Stimulated activated naive CD8-positive, alpha-beta T cell treated with anti-CD3 and anti-CD28 coated beads, Interleukin-15, Interleukin-2, amounts not matched to agents 100 ng/mL and 50 ng/mL, for 24 hours (primary cell): ENCODE results near the gene AGAP1.

ENCODE experiments used
- H3K27ac Mint-ChIP-seq: one replicate; pipeline ENCODE4 v1.8.0; 2021; ENCODE audit warnings: mild to moderate bottlenecking, mixed read lengths
- H3K27me3 Mint-ChIP-seq: one replicate; pipeline ENCODE4 v1.8.0; 2021; ENCODE audit warnings: mixed read lengths
- H3K36me3 Mint-ChIP-seq: one replicate; pipeline ENCODE4 v1.8.0; 2021; ENCODE audit warnings: low read depth, mixed read lengths
- H3K4me1 Mint-ChIP-seq: one replicate; pipeline ENCODE4 v1.8.0; 2021; ENCODE audit warnings: low read depth, mixed read lengths
- H3K4me3 Mint-ChIP-seq: one replicate; pipeline ENCODE4 v1.8.0; 2021; ENCODE audit warnings: mild to moderate bottlenecking, mixed read lengths
- H3K9me3 Mint-ChIP-seq: one replicate; pipeline ENCODE4 v1.8.0; 2021; ENCODE audit warnings: mixed read lengths

Gene AGAP1

DNA sequence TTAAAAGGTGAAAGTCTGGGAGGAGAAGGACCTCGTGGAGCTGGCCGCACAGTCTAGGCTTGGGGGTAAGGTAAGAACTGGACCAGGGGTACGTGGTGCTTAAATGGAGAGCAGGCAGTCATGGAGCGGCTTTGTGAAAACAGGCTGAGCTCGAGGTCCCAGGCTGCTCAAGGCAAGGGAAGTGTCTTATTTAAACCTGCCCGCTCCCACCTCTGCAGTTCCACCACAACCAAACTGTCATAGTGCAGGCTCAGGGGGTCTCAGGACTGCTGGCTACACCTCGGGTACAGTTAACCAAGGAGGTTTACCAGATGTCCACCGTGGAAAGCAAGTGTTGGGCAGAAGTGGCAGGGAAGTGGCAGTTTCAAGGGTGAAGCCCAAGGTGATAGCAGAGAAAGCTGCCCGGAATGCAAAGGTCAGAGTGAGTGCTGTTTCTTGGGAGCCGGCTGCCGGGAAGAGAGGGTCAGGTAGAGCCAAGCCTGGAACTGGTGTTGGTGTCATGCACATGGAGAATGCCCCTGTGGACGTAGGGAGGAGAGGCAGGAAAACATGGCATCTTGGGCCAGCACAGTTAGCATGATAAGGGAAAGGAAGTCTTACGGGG, 471.0 kb downstream of the AGAP1 start:
- H3K9me3 Mint-ChIP-seq = no peaks in the 10 kb centered on the region
- no peaks in the 10 kb centered on the region for H3K36me3 Mint-ChIP-seq
- H3K27ac Mint-ChIP-seq = no peak overlapping the region
- H3K4me3 Mint-ChIP-seq = no peak overlapping the region
- H3K4me1 Mint-ChIP-seq = no peaks in the 10 kb centered on the region
- no peaks in the 10 kb centered on the region for H3K27me3 Mint-ChIP-seq

DNA sequence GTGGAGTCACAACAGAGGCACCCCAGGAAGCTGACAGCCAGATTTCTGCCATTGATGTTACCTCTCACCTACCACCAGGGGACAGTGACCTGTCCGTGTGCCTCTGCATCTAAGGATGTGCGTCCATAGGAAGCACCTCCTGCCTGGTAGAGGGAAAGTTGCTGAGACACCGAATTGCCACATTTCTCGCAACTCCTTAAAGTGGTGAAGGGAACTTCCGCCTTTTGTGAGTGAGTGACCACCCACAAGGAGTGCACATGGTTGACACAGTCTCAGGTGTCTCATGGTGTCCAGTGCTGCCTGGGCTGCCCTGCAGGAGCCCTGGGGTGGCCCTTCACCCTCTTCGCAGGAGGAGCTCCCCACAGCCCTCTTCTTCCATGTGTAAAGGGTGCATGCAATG, 472.6 kb downstream of the AGAP1 start:
- no peaks in the 10 kb centered on the region for H3K4me1 Mint-ChIP-seq
- H3K27ac Mint-ChIP-seq = no peak overlapping the region
- H3K4me3 Mint-ChIP-seq = no peak overlapping the region
- no peaks in the 10 kb centered on the region for H3K36me3 Mint-ChIP-seq
- H3K27me3 Mint-ChIP-seq = no peaks in the 10 kb centered on the region
- H3K9me3 Mint-ChIP-seq = no peaks in the 10 kb centered on the region

DNA sequence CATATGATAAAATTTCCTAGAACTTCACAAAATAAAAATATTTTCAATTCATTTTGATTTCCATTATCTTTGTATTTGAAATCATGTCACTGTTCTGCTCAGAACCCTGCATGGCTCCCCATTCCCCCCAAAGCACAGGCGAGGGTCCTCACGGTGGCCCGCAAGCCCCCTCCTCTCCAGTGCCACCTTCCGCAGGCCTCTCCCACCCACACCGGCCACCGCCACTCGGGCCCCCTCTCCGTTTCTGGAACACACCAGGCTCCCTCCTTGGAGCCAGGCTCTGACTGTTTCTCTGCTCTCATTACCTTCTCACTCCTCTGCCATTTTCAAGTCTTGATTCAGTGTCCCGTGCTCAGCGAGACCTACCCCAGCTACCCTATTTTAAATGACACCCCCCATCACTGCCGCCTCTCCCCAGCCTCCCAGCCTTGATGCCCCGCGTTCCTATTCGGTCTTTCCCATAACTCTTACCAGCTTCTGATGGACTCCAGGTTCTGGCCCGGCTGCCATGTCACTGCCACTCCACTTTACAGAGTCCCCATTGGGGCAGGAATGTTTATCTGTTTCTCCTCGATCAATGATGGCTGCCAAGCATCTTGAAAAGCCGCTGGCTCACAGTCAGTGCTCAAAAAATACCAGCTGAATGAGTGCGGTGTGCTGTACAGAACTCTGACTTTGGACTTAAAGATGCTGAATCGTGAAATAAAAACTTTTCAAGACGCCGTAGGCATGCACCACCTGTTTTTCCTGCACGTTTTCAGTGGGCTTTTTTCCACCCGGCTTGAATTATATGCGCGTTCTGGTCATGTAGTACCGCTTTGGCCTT, 473.3 kb downstream of the AGAP1 start:
- no peaks in the 10 kb centered on the region for H3K9me3 Mint-ChIP-seq
- no peaks in the 10 kb centered on the region for H3K4me1 Mint-ChIP-seq
- no peak overlapping the region for H3K4me3 Mint-ChIP-seq
- no peaks in the 10 kb centered on the region for H3K27me3 Mint-ChIP-seq
- H3K27ac Mint-ChIP-seq = no peak overlapping the region
- no peaks in the 10 kb centered on the region for H3K36me3 Mint-ChIP-seq

DNA sequence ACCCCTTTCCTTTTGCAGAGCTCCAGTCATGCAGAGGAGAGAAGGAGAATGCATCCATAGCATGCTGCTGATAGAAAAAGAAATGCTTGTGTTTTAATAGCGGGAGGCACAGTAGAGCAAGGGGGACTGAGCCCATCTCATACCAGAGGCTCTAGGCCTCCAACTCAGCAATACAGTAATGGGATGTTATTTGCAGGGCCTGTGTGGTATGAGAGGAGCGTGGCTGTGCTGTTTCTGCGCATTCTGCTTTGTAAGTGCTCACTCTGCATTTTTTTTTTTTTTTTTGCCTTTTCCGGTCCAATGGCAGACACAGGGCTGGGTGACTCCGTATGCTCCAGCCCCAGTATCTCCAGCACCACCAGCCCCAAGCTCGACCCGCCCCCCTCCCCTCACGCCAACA, 474.3 kb downstream of the AGAP1 start:
- no peaks in the 10 kb centered on the region for H3K9me3 Mint-ChIP-seq
- no peaks in the 10 kb centered on the region for H3K4me1 Mint-ChIP-seq
- no peaks in the 10 kb centered on the region for H3K36me3 Mint-ChIP-seq
- H3K4me3 Mint-ChIP-seq = no peak overlapping the region
- H3K27ac Mint-ChIP-seq = no peak overlapping the region
- H3K27me3 Mint-ChIP-seq = no peaks in the 10 kb centered on the region

DNA sequence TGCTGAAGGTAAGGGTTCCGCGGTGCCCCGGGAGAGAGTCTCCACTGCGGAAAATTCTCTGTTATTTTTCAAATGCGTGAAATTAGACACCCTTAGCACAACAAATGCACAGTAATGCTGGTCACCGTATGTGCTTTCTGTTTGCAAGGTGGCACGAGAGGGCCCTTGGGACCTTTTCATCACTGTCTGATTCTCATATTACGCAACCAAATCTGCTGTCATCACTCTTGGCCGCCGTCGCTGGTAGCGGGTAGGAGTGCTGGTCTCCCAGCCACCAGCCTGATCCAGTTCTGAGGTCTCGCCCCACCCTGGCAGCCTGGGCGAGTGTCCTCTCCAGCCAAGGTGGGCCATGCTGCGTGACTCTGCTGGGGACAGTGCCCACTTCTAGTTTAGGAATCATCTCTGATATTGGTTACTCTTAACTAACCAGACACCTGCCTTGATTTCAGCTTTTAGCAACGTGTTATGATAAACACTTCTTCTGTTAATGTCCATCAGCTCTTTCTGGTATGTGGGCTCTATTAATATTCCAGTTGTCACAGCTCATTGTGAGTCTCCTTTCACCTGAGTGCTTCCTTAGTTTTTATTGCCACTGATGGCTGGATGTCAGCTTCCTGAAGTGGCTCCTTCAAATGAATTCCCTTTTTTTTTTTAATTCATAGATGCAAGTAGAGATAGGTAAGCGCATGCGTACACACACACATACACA, 474.9 kb downstream of the AGAP1 start:
- Mint-ChIP-seq H3K4me1 (no peaks in the 10 kb centered on the region), H3K27me3 (no peaks in the 10 kb centered on the region), H3K36me3 (no peaks in the 10 kb centered on the region), H3K27ac (no peak overlapping the region), H3K9me3 (no peaks in the 10 kb centered on the region), H3K4me3 (no peak overlapping the region)

DNA sequence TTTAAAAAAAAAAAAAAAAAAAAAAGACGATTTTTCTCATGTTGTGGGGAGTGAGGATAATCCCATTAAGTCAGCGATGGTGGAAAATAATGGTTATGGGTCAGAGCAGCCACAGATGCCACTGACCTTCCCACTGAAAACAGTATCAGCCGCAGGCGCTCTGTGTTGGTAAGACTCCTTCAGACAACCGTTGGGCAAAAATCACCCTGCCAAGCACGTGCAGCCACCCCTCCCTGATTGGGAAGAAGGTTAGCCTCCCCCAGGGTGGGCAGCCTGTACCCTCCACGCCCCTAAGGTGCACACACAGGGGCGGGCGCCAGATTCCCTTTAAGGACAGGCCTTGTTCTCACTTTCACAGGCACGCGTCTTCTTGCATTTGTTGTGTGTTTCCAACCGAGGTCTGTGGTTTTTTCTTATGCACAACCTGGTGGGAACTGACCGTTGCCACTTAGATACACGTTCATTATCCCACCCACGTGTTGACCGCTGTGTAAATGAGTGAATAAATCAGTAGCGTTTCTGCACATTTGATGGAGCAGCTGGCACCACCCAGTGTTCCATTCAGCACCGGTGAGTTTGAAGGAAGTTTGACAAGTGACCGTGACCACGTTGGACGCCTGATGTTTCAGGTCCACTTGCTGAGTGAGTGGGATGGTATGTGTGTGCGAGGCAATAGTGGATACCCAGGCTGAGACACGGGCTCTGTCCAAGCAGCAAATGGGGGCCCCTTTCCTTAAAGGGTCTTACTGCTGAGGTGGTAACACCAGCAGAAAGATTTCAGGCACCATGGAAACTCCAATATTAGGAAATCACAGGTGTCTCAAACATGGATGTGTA, 476.6 kb downstream of the AGAP1 start:
- Mint-ChIP-seq H3K9me3 (no peaks in the 10 kb centered on the region), H3K4me3 (no peak overlapping the region), H3K4me1 (no peaks in the 10 kb centered on the region), H3K36me3 (no peaks in the 10 kb centered on the region), H3K27me3 (no peaks in the 10 kb centered on the region), H3K27ac (no peak overlapping the region)

DNA sequence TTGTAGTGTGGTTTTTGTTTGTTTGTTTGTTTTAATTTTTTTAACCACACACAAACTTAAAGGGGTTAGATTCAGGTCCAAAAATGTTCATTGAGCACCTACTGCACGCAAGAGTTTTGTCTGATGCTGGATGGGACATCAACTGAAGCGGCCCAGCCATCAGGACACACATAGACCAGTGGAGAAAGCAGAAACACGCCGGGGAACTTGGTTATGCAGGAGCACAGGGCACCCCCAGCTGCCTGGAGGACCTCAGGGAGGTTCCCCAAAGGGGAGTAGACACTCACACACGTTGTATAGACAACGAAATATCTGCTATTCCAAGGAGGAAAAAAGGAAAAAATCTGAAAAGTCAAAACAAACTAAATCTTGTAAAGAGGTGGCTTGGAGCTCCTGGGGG, 482.7 kb downstream of the AGAP1 start:
- Mint-ChIP-seq H3K4me1 (no peaks in the 10 kb centered on the region), H3K27me3 (no peaks in the 10 kb centered on the region), H3K27ac (no peak overlapping the region)

DNA sequence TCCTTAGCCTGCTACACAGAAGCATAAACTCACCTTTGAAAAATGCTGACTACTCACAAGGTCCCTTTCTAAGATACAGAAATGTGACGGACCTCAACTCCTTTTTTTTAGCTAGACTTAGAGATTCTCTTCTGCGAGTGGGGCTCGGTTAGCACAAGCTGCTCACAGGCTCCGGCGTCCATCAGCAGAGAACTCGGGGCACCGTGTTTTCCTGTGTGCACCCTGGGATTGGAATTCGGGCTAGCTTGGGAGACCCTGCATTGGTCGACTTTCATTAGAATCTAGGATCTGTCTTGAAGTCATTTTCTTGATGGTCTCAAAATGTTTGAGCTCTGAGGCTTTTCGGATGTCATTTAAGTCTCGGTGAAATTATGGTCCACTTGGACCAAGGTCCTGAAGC, 483.1 kb downstream of the AGAP1 start:
- H3K4me3 Mint-ChIP-seq = no peak overlapping the region
- H3K9me3 Mint-ChIP-seq = no peaks in the 10 kb centered on the region
- H3K4me1 Mint-ChIP-seq = no peaks in the 10 kb centered on the region
- no peaks in the 10 kb centered on the region for H3K36me3 Mint-ChIP-seq
- H3K27me3 Mint-ChIP-seq = no peaks in the 10 kb centered on the region
- no peak overlapping the region for H3K27ac Mint-ChIP-seq

More for the DNA sequence above, 482.7 kb downstream of the AGAP1 start:
- H3K36me3 Mint-ChIP-seq = no peaks in the 10 kb centered on the region
- no peak overlapping the region for H3K4me3 Mint-ChIP-seq
- no peaks in the 10 kb centered on the region for H3K9me3 Mint-ChIP-seq

DNA sequence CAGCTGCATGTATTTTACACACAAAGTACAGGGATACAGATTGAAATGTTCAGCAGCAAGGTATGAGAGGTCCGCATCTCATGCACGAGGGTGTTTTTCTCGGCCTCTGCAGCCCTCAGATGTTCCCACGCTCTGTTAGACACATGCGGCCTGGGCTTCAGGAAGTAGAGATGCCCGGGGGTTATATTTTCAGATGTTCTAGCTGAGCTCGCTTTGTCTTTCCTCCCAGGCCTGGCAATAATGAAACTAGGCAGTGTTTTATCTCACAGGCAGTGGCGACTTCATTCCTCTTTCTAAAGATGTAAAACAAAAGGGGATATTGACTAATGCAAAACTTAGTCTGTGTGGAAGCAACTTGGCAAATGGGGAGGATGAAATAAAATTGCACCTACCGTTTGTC, 483.6 kb downstream of the AGAP1 start:
- Mint-ChIP-seq H3K9me3 (no peaks in the 10 kb centered on the region), H3K36me3 (no peaks in the 10 kb centered on the region), H3K27me3 (no peaks in the 10 kb centered on the region), H3K4me1 (no peaks in the 10 kb centered on the region), H3K27ac (no peak overlapping the region), H3K4me3 (no peak overlapping the region)

DNA sequence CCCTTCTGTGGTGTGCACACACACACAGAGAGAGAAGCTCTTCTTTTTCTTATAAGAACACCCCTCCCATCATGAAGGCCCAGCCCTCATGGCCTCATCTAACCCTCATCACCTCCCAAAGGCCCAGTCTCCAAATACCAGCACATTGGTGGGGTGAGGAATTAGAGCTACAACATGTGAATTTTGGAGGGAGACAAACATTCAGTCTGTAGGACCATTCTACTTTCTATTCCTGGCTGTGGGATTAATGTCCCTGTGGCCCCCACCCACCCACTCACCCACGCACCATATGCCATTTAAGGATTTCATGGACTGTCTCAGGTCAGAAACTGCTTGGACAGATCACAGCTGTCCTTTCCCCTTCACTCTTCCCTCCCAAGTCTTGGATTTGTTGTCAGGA, 484.2 kb downstream of the AGAP1 start:
- no peak overlapping the region for H3K4me3 Mint-ChIP-seq
- no peaks in the 10 kb centered on the region for H3K36me3 Mint-ChIP-seq
- H3K27ac Mint-ChIP-seq = no peak overlapping the region
- no peaks in the 10 kb centered on the region for H3K9me3 Mint-ChIP-seq
- no peaks in the 10 kb centered on the region for H3K27me3 Mint-ChIP-seq
- H3K4me1 Mint-ChIP-seq = no peaks in the 10 kb centered on the region

DNA sequence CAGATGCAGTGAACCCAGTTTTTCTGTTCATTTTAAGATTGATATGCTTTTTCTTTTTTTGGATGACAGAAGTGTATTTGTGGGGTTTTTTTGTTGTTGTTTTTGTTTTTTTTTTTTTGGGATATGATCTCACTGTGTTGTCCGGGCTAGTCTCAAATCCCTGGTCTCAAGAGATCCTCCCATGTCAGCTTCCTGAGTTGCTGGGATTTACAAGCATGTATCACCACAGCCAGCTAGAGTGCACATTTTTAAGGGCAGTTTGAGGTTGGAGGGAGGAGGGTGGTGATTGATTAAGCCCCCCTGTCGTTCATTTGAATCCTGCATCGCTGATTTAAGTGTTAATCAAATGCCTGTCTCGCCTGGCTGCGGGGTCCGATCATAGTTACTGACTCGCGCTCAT, 485.2 kb downstream of the AGAP1 start:
- Mint-ChIP-seq H3K27ac (no peak overlapping the region), H3K9me3 (no peaks in the 10 kb centered on the region), H3K36me3 (no peaks in the 10 kb centered on the region), H3K27me3 (no peaks in the 10 kb centered on the region), H3K4me1 (no peaks in the 10 kb centered on the region), H3K4me3 (no peak overlapping the region)

DNA sequence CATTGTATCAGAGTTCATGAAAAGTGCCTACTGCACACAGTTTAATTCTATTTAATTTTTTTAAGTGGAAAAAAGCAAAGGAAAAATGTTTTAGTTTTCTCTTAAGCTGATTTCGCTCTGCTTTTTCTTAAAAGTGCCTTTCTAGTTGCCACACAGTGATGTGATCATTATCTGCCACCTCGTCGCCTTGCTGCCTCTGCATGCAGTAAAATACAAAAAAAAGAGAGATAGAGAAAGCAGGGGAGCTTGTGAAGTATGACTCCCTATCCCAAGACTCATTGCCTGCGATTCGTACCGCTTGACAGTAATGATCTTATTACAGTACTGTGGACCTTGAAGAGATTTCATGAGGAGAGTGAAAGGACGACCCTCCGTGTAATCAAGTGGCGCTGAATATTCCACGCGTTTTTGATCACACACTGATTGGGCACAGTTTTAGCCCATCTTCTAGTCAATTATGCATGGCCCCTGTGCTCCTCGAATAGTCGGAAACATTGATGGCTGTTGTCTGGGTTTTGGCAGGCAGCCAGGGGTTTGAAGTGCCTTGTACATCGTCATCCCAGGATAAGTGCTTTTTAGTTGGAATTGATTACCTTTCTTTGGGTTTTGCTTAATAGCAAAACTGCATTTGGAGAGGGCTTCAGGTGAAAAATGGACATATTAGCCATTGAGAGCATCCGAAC, 486.1 kb downstream of the AGAP1 start:
- Mint-ChIP-seq H3K36me3 (no peaks in the 10 kb centered on the region), H3K27ac (no peak overlapping the region), H3K9me3 (no peaks in the 10 kb centered on the region), H3K4me3 (no peak overlapping the region), H3K27me3 (no peaks in the 10 kb centered on the region), H3K4me1 (no peaks in the 10 kb centered on the region)

DNA sequence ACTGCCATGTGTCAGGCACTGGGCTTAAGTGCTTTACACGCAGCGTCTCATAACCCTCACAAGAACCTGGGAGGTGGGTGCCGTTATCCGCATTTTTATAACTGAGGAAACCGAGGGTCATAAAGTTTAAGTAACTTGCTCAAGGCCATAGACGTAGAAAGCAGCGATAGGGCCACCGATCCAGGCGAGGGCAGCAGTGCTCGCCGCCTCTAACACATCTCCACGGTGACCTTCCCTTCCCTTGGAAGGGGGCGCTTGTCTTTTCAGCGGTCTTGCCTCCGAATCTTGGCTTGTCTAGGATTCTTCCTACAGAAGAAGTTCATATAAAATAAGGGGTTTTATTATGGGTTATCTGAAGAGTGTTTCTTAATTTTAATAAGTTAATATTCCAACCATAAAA, 487.8 kb downstream of the AGAP1 start:
- no peaks in the 10 kb centered on the region for H3K36me3 Mint-ChIP-seq
- H3K27ac Mint-ChIP-seq = no peak overlapping the region
- no peaks in the 10 kb centered on the region for H3K9me3 Mint-ChIP-seq
- H3K4me1 Mint-ChIP-seq = no peaks in the 10 kb centered on the region
- H3K27me3 Mint-ChIP-seq = no peaks in the 10 kb centered on the region
- no peak overlapping the region for H3K4me3 Mint-ChIP-seq

DNA sequence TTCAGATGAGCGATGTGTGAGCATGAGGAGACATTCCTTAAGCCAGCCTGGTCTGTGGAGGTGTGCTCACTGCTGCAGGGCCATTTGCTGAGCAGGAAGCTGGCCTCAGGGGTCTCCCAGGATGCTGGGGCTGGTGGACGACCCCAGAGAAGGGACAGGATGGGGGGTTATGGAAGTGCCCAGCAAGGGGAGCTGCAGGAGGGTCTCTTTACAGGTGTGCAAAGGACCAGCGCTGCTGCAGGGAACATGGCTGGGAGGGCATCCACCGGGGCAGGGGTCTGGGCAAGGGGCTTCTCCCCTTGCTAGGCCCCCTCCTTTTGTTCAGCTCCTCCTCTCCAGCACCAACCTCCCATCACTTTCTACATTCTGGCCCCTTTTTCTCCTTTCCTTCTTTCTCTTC, 489.2 kb downstream of the AGAP1 start:
- Mint-ChIP-seq H3K9me3 (no peaks in the 10 kb centered on the region), H3K36me3 (no peaks in the 10 kb centered on the region), H3K27ac (no peak overlapping the region), H3K27me3 (no peaks in the 10 kb centered on the region), H3K4me3 (no peak overlapping the region), H3K4me1 (no peaks in the 10 kb centered on the region)
